ENCODE results near the gene MILR1. TPM values are rescaled to one million over a fixed set of nuclear protein-coding genes. Genes with fewer than 3 reads are reported as not detected.

MILR1 gene
- total and polyA plus RNA-seq, 2 donors (not counting 3 experiments of a cell fraction or from before 2014, with no cell fraction given): 1.2 to 17.8 TPM

DNA sequence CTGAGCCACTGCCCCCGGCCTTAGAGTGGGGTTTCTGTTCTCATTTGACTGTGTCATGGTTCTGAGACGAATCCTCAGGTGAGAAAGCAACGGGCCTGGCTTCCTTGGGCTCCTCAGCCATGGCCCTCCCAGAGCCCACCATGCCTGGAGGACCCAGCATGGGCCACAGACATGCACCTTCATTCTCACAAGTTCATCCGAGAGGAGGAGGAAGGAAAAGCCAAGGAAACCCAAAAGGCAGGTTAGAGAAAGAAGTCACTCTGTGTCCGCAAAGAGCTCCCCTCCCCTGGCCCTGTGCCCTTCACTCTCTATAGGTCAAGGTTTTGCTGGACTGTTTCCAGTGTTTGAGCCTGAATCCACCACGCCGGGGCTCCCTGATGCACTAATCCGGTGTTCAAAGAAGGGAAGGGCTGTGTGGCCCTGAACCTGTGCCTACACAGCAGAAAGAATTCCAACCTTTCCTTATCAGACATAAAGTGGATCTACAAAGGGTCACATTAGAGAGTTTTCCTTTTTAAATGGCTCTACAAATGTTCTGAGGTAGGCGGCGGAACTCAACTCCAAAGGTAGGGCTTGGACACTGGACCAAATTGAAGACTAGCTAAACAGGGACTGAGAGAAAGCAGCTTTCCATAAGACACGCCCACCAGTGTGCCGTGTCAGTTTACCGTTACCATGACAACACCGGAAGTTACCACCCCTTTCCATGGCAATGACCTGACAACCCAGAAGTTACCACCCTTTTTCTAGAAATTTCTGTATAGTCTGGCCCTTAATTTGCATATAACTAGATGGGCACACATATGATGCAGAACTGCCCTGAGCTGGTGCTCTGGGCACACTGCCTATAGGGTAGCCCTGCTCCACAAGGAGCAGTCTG is 42.4 kb upstream of the MILR1 start:
- intact Hi-C loops (cut with micrococcal nuclease): no loop called here
- FAIRE-seq (no peak), DNase-seq (ENCODE audit: low read depth, low spot score) (peak; percentile 69)
- dilution Hi-C loops (cut with MboI; ENCODE audit: extremely low pct_ligation_motif_present, low sequenced_read_pairs): no loop called here
- no TSS peak for BruUV-seq (replicated peaks)
- Histone ChIP-seq H3K79me2 (ENCODE audit: control insufficient read depth, insufficient read depth, low read length) (no peaks in the 10 kb centered on the region), H4K20me1 (replicated peaks; ENCODE audit: control insufficient read depth, extremely low read depth, insufficient read depth, low read length) (no peaks in the 10 kb centered on the region), H3K9me1 (replicated peaks; ENCODE audit: control insufficient read depth, extremely low read depth, insufficient read depth, low read length) (no peaks in the 10 kb centered on the region), H3K27ac (ENCODE audit: insufficient read depth, low read depth, low read length) (peak overlapping the region; percentile 22), H3K27me3 (ENCODE audit: control insufficient read depth in 2 of 2, insufficient read depth in 2 of 2, low read length in 2 of 2) (no peaks in the 10 kb centered on the region), H3K9me3 (replicated peaks; ENCODE audit: control insufficient read depth, insufficient read depth, low read length) (no peaks in the 10 kb centered on the region), H3K9ac (replicated peaks; ENCODE audit: extremely low read depth, insufficient read depth, low read length) (no peak overlapping the region), H3K4me2 (ENCODE audit: insufficient read depth, low read length) (no peak overlapping the region), H3K4me1 (ENCODE audit: control insufficient read depth, extremely low read depth, insufficient read depth, low read length) (peaks cover 49% of the 10 kb centered on the region), H3K36me3 (ENCODE audit: control insufficient read depth in 2 of 2, extremely low read depth in 1 of 2, insufficient read depth in 2 of 2, low read length in 2 of 2) (no peaks in the 10 kb centered on the region), H3K4me3 (replicated peaks in 1 of 3; ENCODE audit: insufficient read depth in 1 of 3, low read depth in 1 of 3, low read length in 3 of 3) (no peak overlapping the region), H2AFZ (ENCODE audit: low read depth, low read length) (no peak overlapping the region)
- no peak for TF ChIP-seq POLR2AphosphoS5 (IDR thresholded peaks at IDR 0.05; ENCODE audit: insufficient read depth, low read depth, low read length)
- ChIA-PET POLR2A (no interaction called here), CTCF (interaction anchor here (0.9 to 1.8 kb wide), 3 partner anchors 12 to 86 kb away, joined by 3 to 14 read pairs (median 3); no protein-coding TSS in a partner anchor)

DNA sequence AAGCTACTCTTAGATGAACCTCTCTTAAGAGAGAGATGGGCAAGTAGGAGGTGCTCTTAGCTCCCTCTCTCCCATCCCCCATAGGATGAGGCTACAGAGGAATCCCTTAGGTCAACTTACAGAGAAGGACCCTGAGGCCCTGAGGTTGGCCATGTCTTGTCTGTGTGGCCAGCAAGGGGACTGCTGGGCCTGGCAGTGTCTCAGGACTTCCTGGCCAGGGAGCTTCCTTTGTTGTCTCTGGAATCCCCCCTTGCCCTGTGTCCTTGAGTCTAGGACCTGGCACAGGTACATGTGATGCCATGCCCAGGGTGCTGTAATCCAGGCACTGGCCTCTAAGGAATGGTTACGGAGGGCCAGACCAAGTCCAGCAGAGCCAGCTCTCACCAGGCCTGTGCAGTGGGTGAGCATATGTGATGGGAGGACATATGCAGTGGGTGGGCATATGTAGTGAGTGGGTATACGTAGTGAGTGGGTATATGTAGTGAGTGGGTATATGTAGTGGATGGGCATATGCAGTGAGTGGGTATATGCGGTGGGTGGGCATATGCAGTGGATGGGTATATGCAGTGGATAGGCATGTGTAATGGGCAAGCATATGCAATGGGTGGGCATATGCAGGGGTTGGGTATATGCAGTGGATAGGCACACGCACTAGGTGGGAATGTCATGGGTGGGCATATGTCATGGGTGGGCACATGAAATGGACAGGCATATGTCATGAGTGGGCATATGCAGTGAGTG is 38.0 kb upstream of the MILR1 start:
- no peaks in the 10 kb centered on the region for H3K9me1 ChIP-seq (replicated peaks; ENCODE audit: control insufficient read depth, extremely low read depth, insufficient read depth, low read length)
- peaks cover 53% of the 10 kb centered on the region for H3K4me1 ChIP-seq (ENCODE audit: control insufficient read depth, extremely low read depth, insufficient read depth, low read length)
- no peaks in the 10 kb centered on the region for H3K79me2 ChIP-seq (ENCODE audit: control insufficient read depth, insufficient read depth, low read length)
- dilution Hi-C loops (cut with MboI; ENCODE audit: extremely low pct_ligation_motif_present, low sequenced_read_pairs): no loop called here
- TF ChIP-seq FOS (IDR thresholded peaks at IDR 0.05; ENCODE audit: borderline replicate concordance, insufficient read depth, low read length) (no peak), MYC (IDR thresholded peaks at IDR 0.05; ENCODE audit: low read depth, low read length) (no peak)
- POLR2A ChIA-PET: interaction anchor here (1.5 to 2.3 kb wide), 2 partner anchors 22 kb away, joined by 7 to 17 read pairs; no protein-coding TSS in a partner anchor
- no peak overlapping the region for H2AFZ ChIP-seq (ENCODE audit: low read depth, low read length)
- H3K27me3 ChIP-seq (ENCODE audit: control insufficient read depth in 2 of 2, insufficient read depth in 2 of 2, low read length in 2 of 2): no peaks in the 10 kb centered on the region
- no peak overlapping the region for H3K4me2 ChIP-seq (ENCODE audit: insufficient read depth, low read length)
- peak overlapping the region; percentile 87 for H3K27ac ChIP-seq (ENCODE audit: insufficient read depth, low read depth, low read length)
- H3K36me3 ChIP-seq (ENCODE audit: control insufficient read depth in 2 of 2, extremely low read depth in 1 of 2, insufficient read depth in 2 of 2, low read length in 2 of 2): no peaks in the 10 kb centered on the region
- no peaks in the 10 kb centered on the region for H4K20me1 ChIP-seq (replicated peaks; ENCODE audit: control insufficient read depth, extremely low read depth, insufficient read depth, low read length)
- CTCF ChIA-PET: interaction anchor here (1.1 to 1.2 kb wide), 2 partner anchors 8 to 12 kb away, joined by 3 to 4 read pairs; no protein-coding TSS in a partner anchor
- intact Hi-C loops (cut with micrococcal nuclease): loop anchor here (5.0 kb wide), 1 partner anchor 394 kb away; no protein-coding TSS in a partner anchor
- peak overlapping the region; percentile 0 for H3K9ac ChIP-seq (replicated peaks; ENCODE audit: extremely low read depth, insufficient read depth, low read length)
- DNase-seq (ENCODE audit: low read depth, low spot score): peak; percentile 31
- FAIRE-seq: no peak
- BruUV-seq (replicated peaks): no TSS peak
- no peaks in the 10 kb centered on the region for H3K9me3 ChIP-seq (replicated peaks; ENCODE audit: control insufficient read depth, insufficient read depth, low read length)
- H3K4me3 ChIP-seq (replicated peaks in 1 of 3; ENCODE audit: insufficient read depth in 1 of 3, low read depth in 1 of 3, low read length in 3 of 3): no peak overlapping the region

Data from endothelial cell of umbilical vein (primary cell).